Ammon's horn (tissue), 1 donor: Measurements from ENCODE around the gene CWF19L1.
A peak's percentile ranks its signal among the peaks of the same experiment; 100 is the strongest.

Experiments used
- DNase-seq: peaks from one replicate; pipeline ENCODE4 v3.0.0-alpha.2; 2016; ENCODE audit warnings: low spot score

CWF19L1 gene

GRCh38 chr10:100248820-100249219 is 18.6 kb downstream of the CWF19L1 start:
- no peak for DNase-seq

- no peak for DNase-seq
These were observed 21.8 kb downstream of the CWF19L1 start for GRCh38 chr10:100245484-100246220.

GRCh38 chr10:100239851-100240250 is 27.6 kb downstream of the CWF19L1 start:
- DNase-seq: no peak

- DNase-seq: no peak
These were observed 29.0 kb downstream of the CWF19L1 start for GRCh38 chr10:100238429-100238828.

GRCh38 chr10:100232101-100232500 is 35.3 kb downstream of the CWF19L1 start:
- DNase-seq: no peak

- no peak for DNase-seq
These were observed 37.5 kb downstream of the CWF19L1 start for GRCh38 chr10:100229819-100230422.

- no peak for DNase-seq
These were observed 43.6 kb downstream of the CWF19L1 start for GRCh38 chr10:100223879-100224278.

- DNase-seq: no peak
These were observed 44.9 kb downstream of the CWF19L1 start for GRCh38 chr10:100222529-100222928.

GRCh38 chr10:100216006-100216405 is 51.4 kb downstream of the CWF19L1 start:
- no peak for DNase-seq

- no peak for DNase-seq
These were observed 58.1 kb downstream of the CWF19L1 start for GRCh38 chr10:100209303-100209702.

GRCh38 chr10:100208276-100208675 is 59.2 kb downstream of the CWF19L1 start:
- DNase-seq: no peak

- DNase-seq: no peak
These were observed 63.1 kb downstream of the CWF19L1 start for GRCh38 chr10:100204370-100204769.

- no peak for DNase-seq
These were observed 65.9 kb downstream of the CWF19L1 start for GRCh38 chr10:100201549-100201948.

- DNase-seq: no peak
These were observed 72.7 kb downstream of the CWF19L1 start for GRCh38 chr10:100194711-100195110.

GRCh38 chr10:100192350-100192749 is 75.1 kb downstream of the CWF19L1 start:
- peak; percentile 24 for DNase-seq

- DNase-seq: peak; percentile 51
These were observed 80.9 kb downstream of the CWF19L1 start for GRCh38 chr10:100186253-100187212.

GRCh38 chr10:100185364-100186252 is 81.8 kb downstream of the CWF19L1 start, which contains the start of gene ERLIN1:
TSS of gene ERLIN1 (minus strand) at chr10:100186029. CDS start at chr10:100185626, 403 bp downstream.
- peak; percentile 90 for DNase-seq

GRCh38 chr10:100184840-100185239 is 82.6 kb downstream of the CWF19L1 start:
- no peak for DNase-seq

GRCh38 chr10:100184426-100184825 is 83.0 kb downstream of the CWF19L1 start:
- no peak for DNase-seq

GRCh38 chr10:100183481-100183880 is 84.0 kb downstream of the CWF19L1 start:
- DNase-seq: no peak

- DNase-seq: no peak
These were observed 84.5 kb downstream of the CWF19L1 start for GRCh38 chr10:100182908-100183307.
